IMR-90 (cell line): ENCODE results near the gene ARF1. TPM values are rescaled to one million over a fixed set of nuclear protein-coding genes. Genes with fewer than 3 reads are reported as not detected.

Experiments used
- ATAC-seq: fragments of 200-7000 bp; cut with Tn5 transposase; 2 replicates; pipeline ENCODE4 v1.9.1; 2020; ENCODE audit warnings: low read depth, mild to moderate bottlenecking, moderate library complexity
- BruUV-seq: library from RNA; stranded (reverse); fragments of 400-500 nt; replicated peaks from 2 replicates; lab custom pipeline; 2021; lab: Mats Ljungman, UMichigan
- CTCF ChIA-PET: fragments of 300-600 bp; formaldehyde crosslinking; extraction: SDS; loops from one replicate; lab custom pipeline; 2021; ENCODE audit warnings: antibody characterized with exemption; lab: Yijun Ruan, JAX
- POLR2A ChIA-PET: fragments of 300-600 bp; sonication (Branson Sonifier 250); formaldehyde crosslinking; loops from one replicate; lab custom pipeline; 2022; ENCODE audit warnings: antibody characterized with exemption; ENCODE audit not compliant: unreplicated experiment; lab: Charles Lee
- DNase-seq: peaks from one replicate; pipeline ENCODE4 v3.0.0; 2013
- H2AFZ ChIP-seq: replicated peaks from 2 replicates; pipeline ENCODE3; 2013; ENCODE audit warnings: low read length, mild to moderate bottlenecking; ENCODE audit not compliant: poor library complexity
- H2AK5ac ChIP-seq: 2 replicates; pipeline ENCODE4 v1.6.1; 2013; ENCODE audit warnings: low read depth, low read length, inconsistent platforms
- H2AK9ac ChIP-seq: replicated peaks from 2 replicates; pipeline ENCODE3; 2013; ENCODE audit warnings: mild to moderate bottlenecking, low read depth, low read length, moderate library complexity; ENCODE audit not compliant: poor library complexity
- H2BK120ac ChIP-seq: 2 replicates; pipeline ENCODE4 v1.6.1; 2013; ENCODE audit warnings: low read depth, low read length, inconsistent platforms
- H2BK15ac ChIP-seq: 3 replicates; pipeline ENCODE4 v1.6.1; 2013; ENCODE audit warnings: low read depth, low read length, inconsistent platforms
- H2BK20ac ChIP-seq: 2 replicates; pipeline ENCODE4 v1.6.1; 2013; ENCODE audit warnings: low read depth, mild to moderate bottlenecking, inconsistent platforms, low read length, moderate library complexity
- H2BK5ac ChIP-seq: 2 replicates; pipeline ENCODE4 v1.6.1; 2013; ENCODE audit warnings: mild to moderate bottlenecking, low read depth, low read length, inconsistent platforms; ENCODE audit not compliant: poor library complexity, severe bottlenecking
- H3K14ac ChIP-seq: replicated peaks from 2 replicates; pipeline ENCODE4 v1.6.1; 2013; ENCODE audit warnings: low read depth, low read length, inconsistent platforms
- H3K18ac ChIP-seq: 2 replicates; pipeline ENCODE4 v1.6.1; 2013; ENCODE audit warnings: low read depth, low read length, control low read depth
- H3K23ac ChIP-seq: 2 replicates; pipeline ENCODE4 v1.6.1; 2013; ENCODE audit warnings: low read depth, low read length, inconsistent platforms
- H3K27ac ChIP-seq: 2 replicates; pipeline ENCODE4 v1.5.1; 2013; ENCODE audit warnings: mild to moderate bottlenecking, control low read depth, low read length; ENCODE audit not compliant: insufficient read depth
- H3K27me3 ChIP-seq: 2 replicates; pipeline ENCODE4 v1.6.1; 2013; ENCODE audit warnings: low read length; ENCODE audit not compliant: control insufficient read depth, insufficient read depth
- H3K36me3 ChIP-seq: 2 replicates; pipeline ENCODE4 v1.6.1; 2013; ENCODE audit warnings: low read length, mixed read lengths; ENCODE audit not compliant: control insufficient read depth, insufficient read depth
- H3K4ac ChIP-seq: 2 replicates; pipeline ENCODE4 v1.6.1; 2013; ENCODE audit warnings: low read depth, low read length, inconsistent platforms
- H3K4me1 ChIP-seq: 2 replicates; pipeline ENCODE4 v1.6.1; 2013; ENCODE audit warnings: low read length, mixed read lengths; ENCODE audit not compliant: control insufficient read depth, insufficient read depth
- H3K4me2 ChIP-seq: 2 replicates; pipeline ENCODE4 v1.6.1; 2013; ENCODE audit warnings: low read depth, mild to moderate bottlenecking, control low read depth, low read length, moderate library complexity
- H3K4me3 ChIP-seq: 2 replicates; pipeline ENCODE4 v1.5.1; 2013; ENCODE audit warnings: low read depth, mild to moderate bottlenecking, control low read depth, low read length, moderate library complexity; ENCODE audit not compliant: insufficient read depth
- H3K56ac ChIP-seq: 2 replicates; pipeline ENCODE4 v1.6.1; 2013; ENCODE audit warnings: low read length, inconsistent platforms; ENCODE audit not compliant: insufficient read depth; ENCODE audit errors: extremely low read depth
- H3K79me1 ChIP-seq, 2 experiments: 2 replicates each; pipeline ENCODE4 v1.6.1; 2013; ENCODE audit warnings: low read length in 2 of 2, inconsistent platforms in 1 of 2, low read depth in 1 of 2
- H3K9ac ChIP-seq: 2 replicates; pipeline ENCODE4 v1.6.1; 2013; ENCODE audit warnings: low read depth, low read length, control low read depth
- H3K9me1 ChIP-seq: 2 replicates; pipeline ENCODE4 v1.6.1; 2013; ENCODE audit warnings: low read length, inconsistent platforms; ENCODE audit not compliant: insufficient read depth
- H3K9me3 ChIP-seq: 2 replicates; pipeline ENCODE4 v1.6.1; 2013; ENCODE audit warnings: low read length; ENCODE audit not compliant: control insufficient read depth, insufficient read depth
- H4K20me1 ChIP-seq: 2 replicates; pipeline ENCODE4 v1.6.1; 2013; ENCODE audit warnings: low read length, inconsistent platforms; ENCODE audit not compliant: insufficient read depth
- H4K5ac ChIP-seq: 2 replicates; pipeline ENCODE4 v1.6.1; 2013; ENCODE audit warnings: mild to moderate bottlenecking, low read depth, low read length, control low read depth
- H4K8ac ChIP-seq, 2 experiments: 2 replicates each; pipeline ENCODE4 v1.6.1; 2013; ENCODE audit warnings: low read depth in 2 of 2, low read length in 2 of 2, control low read depth in 1 of 2, inconsistent platforms in 1 of 2
- H4K91ac ChIP-seq: 2 replicates; pipeline ENCODE4 v1.6.1; 2013; ENCODE audit warnings: low read depth, low read length, inconsistent platforms; ENCODE audit not compliant: insufficient read depth
- BHLHE40 ChIP-seq: fragments of 150-350 bp; IDR thresholded peaks from 2 replicates; pipeline ENCODE4 v1.6.1; 2016; ENCODE audit warnings: mild to moderate bottlenecking, low read depth, low read length
- CEBPB ChIP-seq: IDR thresholded peaks from 2 replicates; pipeline ENCODE4 v1.6.1; 2012; ENCODE audit warnings: low read depth, low read length, improper control_type of control experiment
- CHD1 ChIP-seq: IDR thresholded peaks from 2 replicates; pipeline ENCODE4 v1.6.1; 2012; ENCODE audit warnings: low read depth, low read length, improper control_type of control experiment
- FOS ChIP-seq: fragments of 150-350 bp; IDR thresholded peaks from 2 replicates; pipeline ENCODE4 v1.6.1; 2016; ENCODE audit warnings: low read depth, low read length
- MAFK ChIP-seq: IDR thresholded peaks from 2 replicates; pipeline ENCODE4 v1.6.1; 2012; ENCODE audit warnings: low read depth, low read length, improper control_type of control experiment
- MAZ ChIP-seq: IDR thresholded peaks from 2 replicates; pipeline ENCODE4 v1.6.1; 2012; ENCODE audit warnings: low read depth, mild to moderate bottlenecking, low read length, improper control_type of control experiment, moderate library complexity, borderline replicate concordance
- MXI1 ChIP-seq: IDR thresholded peaks from 2 replicates; pipeline ENCODE4 v1.6.1; 2012; ENCODE audit warnings: low read depth, mild to moderate bottlenecking, low read length, moderate library complexity, borderline replicate concordance
- RAD21 ChIP-seq: IDR thresholded peaks from 2 replicates; pipeline ENCODE4 v1.6.1; 2012; ENCODE audit warnings: low read length, improper control_type of control experiment
- RCOR1 ChIP-seq: IDR thresholded peaks from 2 replicates; pipeline ENCODE4 v1.6.1; 2012; ENCODE audit warnings: mild to moderate bottlenecking, low read length, improper control_type of control experiment; ENCODE audit not compliant: insufficient replicate concordance
- RFX5 ChIP-seq: IDR thresholded peaks from 2 replicates; pipeline ENCODE4 v1.8.0; 2012; ENCODE audit warnings: low read depth, mild to moderate bottlenecking, low read length, moderate library complexity
- SMC3 ChIP-seq: fragments of 150-350 bp; IDR thresholded peaks from 2 replicates; pipeline ENCODE4 v1.6.1; 2016; ENCODE audit warnings: low read depth, mild to moderate bottlenecking, antibody characterized with exemption, low read length, moderate library complexity
- WGBS, 2 experiments: methylation state at CpG; one replicate each; pipeline versions ENCODE4 v1.1.5 to v1.1.7; 2013; ENCODE audit warnings: missing lambda C conversion rate in 2 of 2; ENCODE audit not compliant: insufficient read length in 1 of 2; ENCODE audit errors: extremely low coverage in 2 of 2; 5-methylcytosine and 5-hydroxymethylcytosine counted together
- dilution Hi-C: fragments of 300-500 bp; cut with HindIII; formaldehyde crosslinking; loops from one replicate; pipeline ENCODE4 v1.14.3; 2018; ENCODE audit warnings: low sequenced_read_pairs; ENCODE audit not compliant: unreplicated experiment
- in situ Hi-C: fragments of 300-500 bp; cut with MboI; formaldehyde crosslinking; loops from 3 replicates; pipeline ENCODE4 v1.14.3; 2019; ENCODE audit warnings: low sequenced_read_pairs, inconsistent platforms, mixed read lengths
- intact Hi-C: fragments of 100-400 bp; cut with micrococcal nuclease; formaldehyde crosslinking; loops from 2 replicates; pipeline ENCODE4 v1.10.0; 2022
- polyA plus RNA-seq, 3 experiments: library from polyadenylated mRNA; depleted of rRNA; stranded (reverse); fragments of >200 nt; gene quantifications; 2 replicates each; pipeline ENCODE4 v1.2.3, GENCODE V29; 2012; ENCODE audit warnings: low replicate concordance in 1 of 3
- total RNA-seq: library from RNA; depleted of rRNA; stranded (reverse); fragments of >200 nt; gene quantifications from 2 replicates; pipeline ENCODE4 v1.2.3, GENCODE V29; 2012
- TF ChIP-seq, protein P1 (sequence below): fragments of 150-350 bp; IDR thresholded peaks from 2 replicates; pipeline ENCODE4 v1.6.1; 2016; ENCODE audit warnings: low read depth, mild to moderate bottlenecking, low read length, moderate library complexity, borderline replicate concordance
- TF ChIP-seq, protein P2 (sequence below): conservative IDR thresholded peaks from 2 replicates; pipeline ENCODE4 v1.5.1; 2012; ENCODE audit warnings: mild to moderate bottlenecking, low read depth, low read length, improper control_type of control experiment
- TF ChIP-seq, protein P3 (sequence below): fragments of 150-350 bp; IDR thresholded peaks from 2 replicates; pipeline ENCODE4 v1.6.1; 2017; ENCODE audit warnings: mild to moderate bottlenecking, antibody characterized with exemption, low read length, low read depth

Gene ARF1
- total and polyA plus RNA-seq, 2 of the 4 experiments (the other 2 are of a cell fraction) = 330 to 1,100 TPM

DNA sequence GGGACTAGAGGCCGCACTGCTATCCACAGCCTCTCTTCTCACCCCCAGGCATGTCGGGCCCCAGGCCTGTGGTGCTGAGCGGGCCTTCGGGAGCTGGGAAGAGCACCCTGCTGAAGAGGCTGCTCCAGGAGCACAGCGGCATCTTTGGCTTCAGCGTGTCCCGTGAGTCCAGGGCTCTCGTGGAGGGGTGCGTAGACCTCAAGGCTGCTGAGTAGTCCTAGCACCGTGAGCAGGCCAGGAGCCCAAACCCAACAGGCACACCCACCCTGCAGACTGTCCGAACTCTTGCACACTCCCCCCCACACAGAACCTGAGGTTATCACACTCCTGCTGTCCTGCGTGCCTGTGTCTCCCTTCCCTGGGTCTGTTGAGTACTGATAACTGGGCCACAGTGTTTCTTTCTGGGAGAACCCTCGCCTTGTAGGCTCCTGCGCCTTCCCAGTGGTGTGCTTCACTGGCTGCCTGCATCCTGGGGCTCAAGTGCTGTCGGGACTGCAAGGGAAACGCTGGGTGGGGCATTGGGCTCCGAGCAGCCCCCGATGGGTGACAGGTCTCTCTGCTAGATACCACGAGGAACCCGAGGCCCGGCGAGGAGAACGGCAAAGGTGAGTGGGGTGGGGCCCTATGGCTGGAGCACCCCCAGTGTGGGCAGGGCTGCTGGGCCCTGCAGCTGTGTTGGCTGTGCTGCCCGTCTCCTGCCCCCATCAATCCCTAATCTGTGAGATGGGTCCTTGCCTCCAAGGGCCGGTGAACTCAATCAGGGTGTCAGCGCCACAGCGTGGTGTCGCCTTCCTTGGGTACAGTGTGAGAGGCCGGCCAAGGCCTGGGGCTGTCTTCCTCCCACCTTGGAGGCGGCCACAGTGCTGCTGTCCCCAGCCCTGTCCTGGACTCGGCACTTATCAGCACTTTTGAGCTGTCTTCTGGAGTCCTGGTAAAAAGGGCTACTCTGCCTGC is 63.2 kb downstream of the ARF1 start:
- intact Hi-C loops (no loop called here), in situ Hi-C loops (no loop called here), dilution Hi-C loops (no loop called here)
- Histone ChIP-seq H3K27ac (no peak overlapping the region), H2AFZ (no peak overlapping the region), H3K4me1 (peaks cover 33% of the 10 kb centered on the region), H2BK120ac (no peak overlapping the region), H3K79me1 (peaks cover 9 to 75% of the 10 kb centered on the region in 2 experiments), H3K9ac (no peak overlapping the region), H4K20me1 (peaks cover 65% of the 10 kb centered on the region), H3K23ac (no peak overlapping the region), H2BK15ac (no peak overlapping the region), H3K18ac (no peak overlapping the region), H3K9me3 (no peaks in the 10 kb centered on the region), H4K91ac (no peak overlapping the region), H3K4me2 (no peak overlapping the region), H3K4ac (no peak overlapping the region), H2BK20ac (no peak overlapping the region), H2BK5ac (no peak overlapping the region), H3K56ac (no peak overlapping the region), H2AK9ac (no peak overlapping the region), H4K5ac (no peak overlapping the region), H3K36me3 (peaks cover 15% of the 10 kb centered on the region), H4K8ac (no peak overlapping the region), H2AK5ac (no peak overlapping the region), H3K14ac (no peak overlapping the region), H3K27me3 (no peaks in the 10 kb centered on the region), H3K4me3 (no peak overlapping the region), H3K9me1 (peaks cover 24% of the 10 kb centered on the region)
- ChIA-PET POLR2A (no interaction called here), CTCF (no interaction called here)
- TF ChIP-seq FOS = no peak
- TF ChIP-seq RFX5 = no peak
- TF ChIP-seq, protein P1, sequence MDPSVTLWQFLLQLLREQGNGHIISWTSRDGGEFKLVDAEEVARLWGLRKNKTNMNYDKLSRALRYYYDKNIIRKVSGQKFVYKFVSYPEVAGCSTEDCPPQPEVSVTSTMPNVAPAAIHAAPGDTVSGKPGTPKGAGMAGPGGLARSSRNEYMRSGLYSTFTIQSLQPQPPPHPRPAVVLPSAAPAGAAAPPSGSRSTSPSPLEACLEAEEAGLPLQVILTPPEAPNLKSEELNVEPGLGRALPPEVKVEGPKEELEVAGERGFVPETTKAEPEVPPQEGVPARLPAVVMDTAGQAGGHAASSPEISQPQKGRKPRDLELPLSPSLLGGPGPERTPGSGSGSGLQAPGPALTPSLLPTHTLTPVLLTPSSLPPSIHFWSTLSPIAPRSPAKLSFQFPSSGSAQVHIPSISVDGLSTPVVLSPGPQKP = no peak
- TF ChIP-seq SMC3 = no peak
- no peak for TF ChIP-seq MXI1
- no peak for TF ChIP-seq BHLHE40
- TF ChIP-seq CHD1 = no peak
- no peak for TF ChIP-seq RAD21
- TF ChIP-seq, protein P2, sequence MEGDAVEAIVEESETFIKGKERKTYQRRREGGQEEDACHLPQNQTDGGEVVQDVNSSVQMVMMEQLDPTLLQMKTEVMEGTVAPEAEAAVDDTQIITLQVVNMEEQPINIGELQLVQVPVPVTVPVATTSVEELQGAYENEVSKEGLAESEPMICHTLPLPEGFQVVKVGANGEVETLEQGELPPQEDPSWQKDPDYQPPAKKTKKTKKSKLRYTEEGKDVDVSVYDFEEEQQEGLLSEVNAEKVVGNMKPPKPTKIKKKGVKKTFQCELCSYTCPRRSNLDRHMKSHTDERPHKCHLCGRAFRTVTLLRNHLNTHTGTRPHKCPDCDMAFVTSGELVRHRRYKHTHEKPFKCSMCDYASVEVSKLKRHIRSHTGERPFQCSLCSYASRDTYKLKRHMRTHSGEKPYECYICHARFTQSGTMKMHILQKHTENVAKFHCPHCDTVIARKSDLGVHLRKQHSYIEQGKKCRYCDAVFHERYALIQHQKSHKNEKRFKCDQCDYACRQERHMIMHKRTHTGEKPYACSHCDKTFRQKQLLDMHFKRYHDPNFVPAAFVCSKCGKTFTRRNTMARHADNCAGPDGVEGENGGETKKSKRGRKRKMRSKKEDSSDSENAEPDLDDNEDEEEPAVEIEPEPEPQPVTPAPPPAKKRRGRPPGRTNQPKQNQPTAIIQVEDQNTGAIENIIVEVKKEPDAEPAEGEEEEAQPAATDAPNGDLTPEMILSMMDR = no peak
- TF ChIP-seq MAFK = no peak
- TF ChIP-seq MAZ = no peak
- no peak for TF ChIP-seq RCOR1
- TF ChIP-seq, protein P3, sequence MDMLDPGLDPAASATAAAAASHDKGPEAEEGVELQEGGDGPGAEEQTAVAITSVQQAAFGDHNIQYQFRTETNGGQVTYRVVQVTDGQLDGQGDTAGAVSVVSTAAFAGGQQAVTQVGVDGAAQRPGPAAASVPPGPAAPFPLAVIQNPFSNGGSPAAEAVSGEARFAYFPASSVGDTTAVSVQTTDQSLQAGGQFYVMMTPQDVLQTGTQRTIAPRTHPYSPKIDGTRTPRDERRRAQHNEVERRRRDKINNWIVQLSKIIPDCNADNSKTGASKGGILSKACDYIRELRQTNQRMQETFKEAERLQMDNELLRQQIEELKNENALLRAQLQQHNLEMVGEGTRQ = no peak
- no peak for TF ChIP-seq CEBPB
- no peak for ATAC-seq
- no peak for DNase-seq
- 89% methylated on average over 7 of the region's 31 CpGs; no CpG with 5 or more reads in 1 of the 2 experiments for WGBS, 2 experiments
- BruUV-seq = no TSS peak
